Measurements from ENCODE around the gene C5orf46. TPM values are rescaled to one million over a fixed set of nuclear protein-coding genes. Genes with fewer than 3 reads are reported as not detected.

Gene C5orf46
- total and polyA plus RNA-seq, 9 donors: not detected

GRCh38 chr5:147854894-147855773 lies 51.2 kb downstream of the C5orf46 start:
- DNase-seq: no peak
- no peak overlapping the region for H3K4me3 ChIP-seq
- 65 to 70% (median 67%) methylated on average over 11 of the region's 11 CpGs for WGBS, 3 donors
- no peaks in the 10 kb centered on the region for H3K36me3 ChIP-seq
- no peaks in the 10 kb centered on the region for H3K4me1 ChIP-seq (ENCODE audit: insufficient read depth)
- H3K27ac ChIP-seq: no peak overlapping the region
- H3K9me3 ChIP-seq: no peaks in the 10 kb centered on the region
- intact Hi-C loops (cut with DNase I): no loop called here
- TF ChIP-seq EP300 (IDR thresholded peaks at IDR 0.05) (no peak), CTCF (IDR thresholded peaks at IDR 0.05) (no peak), POLR2A (IDR thresholded peaks at IDR 0.05) (no peak)
- no peaks in the 10 kb centered on the region for H3K27me3 ChIP-seq

- H3K36me3 ChIP-seq: no peaks in the 10 kb centered on the region
- no peaks in the 10 kb centered on the region for H3K4me1 ChIP-seq (ENCODE audit: insufficient read depth)
- no peak overlapping the region for H3K4me3 ChIP-seq
- intact Hi-C loops (cut with DNase I): no loop called here
- no peak overlapping the region for H3K27ac ChIP-seq
- H3K9me3 ChIP-seq: no peaks in the 10 kb centered on the region
- no peaks in the 10 kb centered on the region for H3K27me3 ChIP-seq
- WGBS, 3 donors: 36 to 62% (median 57%) methylated on average over 3 of the region's 3 CpGs
- DNase-seq: no peak
- TF ChIP-seq POLR2A (IDR thresholded peaks at IDR 0.05) (no peak), CTCF (IDR thresholded peaks at IDR 0.05) (no peak), EP300 (IDR thresholded peaks at IDR 0.05) (no peak)
These were observed 52.0 kb downstream of the C5orf46 start for GRCh38 chr5:147854331-147854730.

GRCh38 chr5:147853372-147853987 lies 52.9 kb downstream of the C5orf46 start:
- H3K4me1 ChIP-seq (ENCODE audit: insufficient read depth): no peaks in the 10 kb centered on the region
- no peak for TF ChIP-seq POLR2A (IDR thresholded peaks at IDR 0.05)
- no peak for TF ChIP-seq CTCF (IDR thresholded peaks at IDR 0.05)
- TF ChIP-seq EP300 (IDR thresholded peaks at IDR 0.05): no peak
- H3K27me3 ChIP-seq: no peaks in the 10 kb centered on the region
- H3K36me3 ChIP-seq: no peaks in the 10 kb centered on the region
- WGBS, 3 donors: 71 to 82% (median 76%) methylated on average over 3 of the region's 3 CpGs
- H3K4me3 ChIP-seq: no peak overlapping the region
- DNase-seq: no peak
- H3K27ac ChIP-seq: no peak overlapping the region
- no peaks in the 10 kb centered on the region for H3K9me3 ChIP-seq
- intact Hi-C loops (cut with DNase I): no loop called here

- H3K36me3 ChIP-seq: no peaks in the 10 kb centered on the region
- H3K9me3 ChIP-seq: no peaks in the 10 kb centered on the region
- DNase-seq: no peak
- no peaks in the 10 kb centered on the region for H3K27me3 ChIP-seq
- H3K4me1 ChIP-seq (ENCODE audit: insufficient read depth): no peaks in the 10 kb centered on the region
- no peak overlapping the region for H3K4me3 ChIP-seq
- TF ChIP-seq EP300 (IDR thresholded peaks at IDR 0.05) (no peak), POLR2A (IDR thresholded peaks at IDR 0.05) (no peak), CTCF (IDR thresholded peaks at IDR 0.05) (no peak)
- WGBS, 3 donors: 55 to 81% (median 55%) methylated on average over 3 of the region's 3 CpGs
- intact Hi-C loops (cut with DNase I): no loop called here
- no peak overlapping the region for H3K27ac ChIP-seq
These were observed 54.0 kb downstream of the C5orf46 start for GRCh38 chr5:147852365-147852764.
